GM10266 (cell line): ENCODE measurements around the gene EIF4EBP3.
A peak's percentile ranks its signal among the peaks of the same experiment; 100 is the strongest.

Experiments used
- DNase-seq: peaks from one replicate; pipeline ENCODE4 v3.0.0; 2012; ENCODE audit errors: extremely low spot score
- TF ChIP-seq, protein P1 (sequence below): IDR thresholded peaks from 2 replicates; pipeline ENCODE4 v1.5.1; 2012; ENCODE audit warnings: mild to moderate bottlenecking, low read depth; ENCODE audit not compliant: control insufficient read depth, insufficient read depth; ENCODE audit errors: missing control alignments

The EIF4EBP3 gene

GRCh38 chr5:140568443-140569063 is 21.1 kb downstream of the EIF4EBP3 start:
- TF ChIP-seq, protein P1, sequence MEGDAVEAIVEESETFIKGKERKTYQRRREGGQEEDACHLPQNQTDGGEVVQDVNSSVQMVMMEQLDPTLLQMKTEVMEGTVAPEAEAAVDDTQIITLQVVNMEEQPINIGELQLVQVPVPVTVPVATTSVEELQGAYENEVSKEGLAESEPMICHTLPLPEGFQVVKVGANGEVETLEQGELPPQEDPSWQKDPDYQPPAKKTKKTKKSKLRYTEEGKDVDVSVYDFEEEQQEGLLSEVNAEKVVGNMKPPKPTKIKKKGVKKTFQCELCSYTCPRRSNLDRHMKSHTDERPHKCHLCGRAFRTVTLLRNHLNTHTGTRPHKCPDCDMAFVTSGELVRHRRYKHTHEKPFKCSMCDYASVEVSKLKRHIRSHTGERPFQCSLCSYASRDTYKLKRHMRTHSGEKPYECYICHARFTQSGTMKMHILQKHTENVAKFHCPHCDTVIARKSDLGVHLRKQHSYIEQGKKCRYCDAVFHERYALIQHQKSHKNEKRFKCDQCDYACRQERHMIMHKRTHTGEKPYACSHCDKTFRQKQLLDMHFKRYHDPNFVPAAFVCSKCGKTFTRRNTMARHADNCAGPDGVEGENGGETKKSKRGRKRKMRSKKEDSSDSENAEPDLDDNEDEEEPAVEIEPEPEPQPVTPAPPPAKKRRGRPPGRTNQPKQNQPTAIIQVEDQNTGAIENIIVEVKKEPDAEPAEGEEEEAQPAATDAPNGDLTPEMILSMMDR = no peak
- DNase-seq = no peak

GRCh38 chr5:140569197-140569596 is 21.7 kb downstream of the EIF4EBP3 start:
- TF ChIP-seq, protein P1 = no peak
- DNase-seq = peak; percentile 54

GRCh38 chr5:140570058-140570457 is 22.6 kb downstream of the EIF4EBP3 start:
- no peak for DNase-seq

GRCh38 chr5:140570488-140570887 is 23.0 kb downstream of the EIF4EBP3 start:
- DNase-seq = no peak
- TF ChIP-seq, protein P1 = no peak

More at GRCh38 chr5:140570058-140570457, 22.6 kb downstream of the EIF4EBP3 start:
- TF ChIP-seq, protein P1 = no peak

DNA sequence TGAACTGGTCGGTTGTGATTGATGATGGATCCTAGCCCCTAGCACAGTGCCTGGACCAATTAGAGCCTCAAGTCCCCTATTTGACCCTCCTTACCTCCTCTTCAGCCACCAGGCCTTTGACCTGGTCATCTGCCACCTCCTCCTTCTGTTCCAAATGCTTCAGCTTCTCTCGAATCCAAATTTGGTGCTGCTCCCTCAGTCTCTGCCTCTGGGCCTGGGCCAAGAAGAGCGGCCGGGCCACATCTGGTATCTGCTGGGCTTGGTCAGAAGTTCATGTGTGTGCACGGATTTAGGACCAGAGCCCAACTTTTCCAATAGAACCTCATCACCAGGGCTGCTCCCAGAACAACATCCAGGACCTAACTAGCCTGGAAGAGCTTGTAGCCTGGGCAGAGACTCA is 23.6 kb downstream of the EIF4EBP3 start:
- TF ChIP-seq, protein P1 = no peak
- no peak for DNase-seq

GRCh38 chr5:140573683-140574082 is 26.2 kb downstream of the EIF4EBP3 start:
- TF ChIP-seq, protein P1 = no peak

GRCh38 chr5:140574165-140574564 is 26.7 kb downstream of the EIF4EBP3 start:
- TF ChIP-seq, protein P1 = no peak

More at GRCh38 chr5:140573683-140574082, 26.2 kb downstream of the EIF4EBP3 start:
- DNase-seq = no peak

More at GRCh38 chr5:140574165-140574564, 26.7 kb downstream of the EIF4EBP3 start:
- no peak for DNase-seq
